NB4 (cell line): ENCODE data around the gene ZNF286A.

Experiments
- POLR2A ChIP-seq: IDR thresholded peaks from 2 replicates; pipeline ENCODE4 v1.6.1; 2011; ENCODE audit warnings: mild to moderate bottlenecking; ENCODE audit not compliant: insufficient read length; ENCODE audit errors: extremely low read depth
- TF ChIP-seq, protein P1 (sequence below): IDR thresholded peaks from one replicate; pipeline ENCODE4 v1.5.1; 2012; ENCODE audit warnings: low read depth, low read length
- TF ChIP-seq, protein P2 (sequence below): IDR thresholded peaks from 2 replicates; pipeline ENCODE4 v1.6.1; 2011; ENCODE audit warnings: low read depth, low read length

DNA sequence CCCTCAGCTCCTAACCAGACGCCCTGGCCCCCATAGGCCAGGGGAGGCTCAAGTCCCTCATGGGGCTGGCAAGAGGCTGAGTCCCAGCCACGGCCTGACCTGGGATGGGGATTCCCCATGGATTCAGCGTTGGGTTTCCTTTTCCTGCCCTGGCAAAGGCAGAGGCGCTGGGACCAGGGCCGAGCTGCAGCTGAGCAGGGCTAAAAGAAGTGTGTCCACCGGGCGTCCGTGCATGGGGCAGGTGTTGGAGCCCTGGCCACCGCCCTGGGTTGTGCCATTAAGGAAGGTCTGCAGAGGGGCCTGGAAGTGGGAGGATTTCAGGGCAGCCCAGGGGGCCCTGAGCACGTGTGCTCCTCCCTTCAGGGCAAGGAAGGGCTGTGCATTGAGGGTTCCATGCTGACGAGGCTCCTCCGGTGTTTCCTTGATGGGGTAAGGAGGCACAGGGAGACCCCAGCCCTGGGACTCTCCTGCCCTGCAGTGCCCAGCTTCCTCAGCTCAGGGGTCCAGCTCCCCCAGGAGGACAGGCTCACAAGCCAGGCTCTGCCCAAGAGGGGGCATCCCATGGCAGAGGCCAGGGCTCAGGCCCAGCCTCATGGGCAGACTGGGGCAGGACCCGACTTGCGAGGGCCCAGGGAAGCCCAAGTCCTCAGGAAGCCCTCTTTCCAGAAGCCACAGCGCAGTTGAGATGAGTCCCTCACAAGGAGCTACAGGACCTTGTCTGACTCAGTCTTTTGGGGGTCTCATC is 42.7 kb downstream of the ZNF286A start:
- TF ChIP-seq, protein P1, sequence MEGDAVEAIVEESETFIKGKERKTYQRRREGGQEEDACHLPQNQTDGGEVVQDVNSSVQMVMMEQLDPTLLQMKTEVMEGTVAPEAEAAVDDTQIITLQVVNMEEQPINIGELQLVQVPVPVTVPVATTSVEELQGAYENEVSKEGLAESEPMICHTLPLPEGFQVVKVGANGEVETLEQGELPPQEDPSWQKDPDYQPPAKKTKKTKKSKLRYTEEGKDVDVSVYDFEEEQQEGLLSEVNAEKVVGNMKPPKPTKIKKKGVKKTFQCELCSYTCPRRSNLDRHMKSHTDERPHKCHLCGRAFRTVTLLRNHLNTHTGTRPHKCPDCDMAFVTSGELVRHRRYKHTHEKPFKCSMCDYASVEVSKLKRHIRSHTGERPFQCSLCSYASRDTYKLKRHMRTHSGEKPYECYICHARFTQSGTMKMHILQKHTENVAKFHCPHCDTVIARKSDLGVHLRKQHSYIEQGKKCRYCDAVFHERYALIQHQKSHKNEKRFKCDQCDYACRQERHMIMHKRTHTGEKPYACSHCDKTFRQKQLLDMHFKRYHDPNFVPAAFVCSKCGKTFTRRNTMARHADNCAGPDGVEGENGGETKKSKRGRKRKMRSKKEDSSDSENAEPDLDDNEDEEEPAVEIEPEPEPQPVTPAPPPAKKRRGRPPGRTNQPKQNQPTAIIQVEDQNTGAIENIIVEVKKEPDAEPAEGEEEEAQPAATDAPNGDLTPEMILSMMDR = no peak
- TF ChIP-seq, protein P2, sequence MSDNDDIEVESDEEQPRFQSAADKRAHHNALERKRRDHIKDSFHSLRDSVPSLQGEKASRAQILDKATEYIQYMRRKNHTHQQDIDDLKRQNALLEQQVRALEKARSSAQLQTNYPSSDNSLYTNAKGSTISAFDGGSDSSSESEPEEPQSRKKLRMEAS = no peak
- no peak for TF ChIP-seq POLR2A
